ENCODE measurements around the gene DPAGT1.

Gene DPAGT1

DNA sequence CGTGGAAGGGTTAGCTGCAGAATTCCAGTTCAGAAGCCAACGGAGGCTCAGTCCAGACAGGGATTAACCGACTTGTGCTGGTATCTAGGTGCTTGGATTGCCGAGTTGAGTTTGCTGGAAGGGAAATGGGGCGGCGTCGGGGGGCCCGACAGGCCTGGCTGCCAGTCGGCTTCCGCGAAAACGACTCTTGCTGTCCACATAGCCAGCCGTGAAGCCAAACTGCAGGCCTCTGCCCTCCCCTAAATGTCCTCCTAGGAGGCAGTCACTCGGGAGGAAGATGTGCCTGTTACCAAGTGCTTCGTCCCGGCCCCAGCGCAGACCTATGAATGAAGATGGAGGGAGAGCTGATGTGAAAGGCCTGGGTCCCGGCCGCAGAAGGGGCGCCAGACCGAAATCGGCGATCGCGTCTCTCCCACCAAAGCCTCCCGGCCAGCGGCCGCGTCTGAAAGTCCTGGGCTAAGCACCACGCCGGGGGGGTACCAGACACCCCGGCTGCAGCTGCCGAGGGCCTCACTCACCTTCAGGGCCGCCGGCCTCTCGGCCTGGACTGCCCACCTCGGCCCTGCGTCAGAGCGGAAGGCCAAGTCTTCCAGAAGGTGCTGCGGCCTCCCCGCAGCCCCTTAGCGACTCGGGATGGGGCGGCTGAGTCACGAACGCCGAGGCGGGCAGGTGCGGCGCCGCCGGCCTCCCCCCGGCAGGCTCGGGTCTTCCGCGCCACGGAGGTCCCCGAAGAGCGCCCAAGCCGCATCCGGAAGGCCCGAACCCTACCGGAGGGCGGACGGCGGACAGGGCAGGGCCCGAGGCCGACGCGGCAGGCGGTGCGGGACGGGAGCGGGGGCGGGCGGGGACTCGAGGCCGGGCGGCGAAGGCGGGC, 7.5 kb downstream of the DPAGT1 start:
- TF ChIP-seq, protein P1, sequence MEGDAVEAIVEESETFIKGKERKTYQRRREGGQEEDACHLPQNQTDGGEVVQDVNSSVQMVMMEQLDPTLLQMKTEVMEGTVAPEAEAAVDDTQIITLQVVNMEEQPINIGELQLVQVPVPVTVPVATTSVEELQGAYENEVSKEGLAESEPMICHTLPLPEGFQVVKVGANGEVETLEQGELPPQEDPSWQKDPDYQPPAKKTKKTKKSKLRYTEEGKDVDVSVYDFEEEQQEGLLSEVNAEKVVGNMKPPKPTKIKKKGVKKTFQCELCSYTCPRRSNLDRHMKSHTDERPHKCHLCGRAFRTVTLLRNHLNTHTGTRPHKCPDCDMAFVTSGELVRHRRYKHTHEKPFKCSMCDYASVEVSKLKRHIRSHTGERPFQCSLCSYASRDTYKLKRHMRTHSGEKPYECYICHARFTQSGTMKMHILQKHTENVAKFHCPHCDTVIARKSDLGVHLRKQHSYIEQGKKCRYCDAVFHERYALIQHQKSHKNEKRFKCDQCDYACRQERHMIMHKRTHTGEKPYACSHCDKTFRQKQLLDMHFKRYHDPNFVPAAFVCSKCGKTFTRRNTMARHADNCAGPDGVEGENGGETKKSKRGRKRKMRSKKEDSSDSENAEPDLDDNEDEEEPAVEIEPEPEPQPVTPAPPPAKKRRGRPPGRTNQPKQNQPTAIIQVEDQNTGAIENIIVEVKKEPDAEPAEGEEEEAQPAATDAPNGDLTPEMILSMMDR (IDR thresholded peaks at IDR 0.05; ENCODE audit: borderline replicate concordance, insufficient read depth, low read depth, low read length) = no peak
- peak overlapping the region; percentile 78 for H3K4me3 ChIP-seq (ENCODE audit: low read depth, low read length)

DNA sequence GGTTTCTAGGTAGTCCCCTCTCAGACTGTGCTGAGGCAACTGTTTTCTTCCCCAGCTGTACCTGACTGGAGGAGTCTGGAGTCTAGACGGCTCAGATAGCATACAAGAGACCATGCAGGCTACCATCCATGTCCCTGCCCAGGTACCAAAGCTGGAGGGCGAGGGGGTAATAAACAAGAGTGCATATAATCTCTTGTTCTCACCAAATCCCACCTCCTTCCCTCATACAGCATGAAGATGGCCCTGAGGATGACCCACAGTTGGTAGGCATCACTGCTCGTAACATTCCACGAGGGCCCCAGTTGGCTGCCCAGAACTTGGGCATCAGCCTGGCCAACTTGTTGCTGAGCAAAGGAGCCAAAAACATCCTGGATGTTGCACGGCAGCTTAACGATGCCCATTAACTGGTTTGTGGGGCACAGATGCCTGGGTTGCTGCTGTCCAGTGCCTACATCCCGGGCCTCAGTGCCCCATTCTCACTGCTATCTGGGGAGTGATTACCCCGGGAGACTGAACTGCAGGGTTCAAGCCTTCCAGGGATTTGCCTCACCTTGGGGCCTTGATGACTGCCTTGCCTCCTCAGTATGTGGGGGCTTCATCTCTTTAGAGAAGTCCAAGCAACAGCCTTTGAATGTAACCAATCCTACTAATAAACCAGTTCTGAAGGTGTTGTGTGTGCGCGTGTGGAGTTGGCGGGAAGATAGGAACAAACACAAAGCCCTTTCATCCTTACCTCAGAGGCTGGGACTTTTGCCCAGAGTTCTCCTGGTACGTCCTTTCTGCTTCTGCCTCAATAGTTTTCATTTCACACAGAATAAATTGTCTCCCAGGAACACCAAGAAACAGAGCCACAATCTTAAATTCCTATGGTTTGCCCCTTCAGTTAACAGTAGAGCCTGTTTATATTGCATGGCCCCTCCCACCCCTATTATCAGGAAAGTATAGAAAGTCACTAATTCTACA, 8.5 kb downstream of the DPAGT1 start:
- peak overlapping the region; percentile 78 for H3K4me3 ChIP-seq (ENCODE audit: low read depth, low read length)
- TF ChIP-seq, protein P1 (IDR thresholded peaks at IDR 0.05; ENCODE audit: borderline replicate concordance, insufficient read depth, low read depth, low read length) = no peak

DNA sequence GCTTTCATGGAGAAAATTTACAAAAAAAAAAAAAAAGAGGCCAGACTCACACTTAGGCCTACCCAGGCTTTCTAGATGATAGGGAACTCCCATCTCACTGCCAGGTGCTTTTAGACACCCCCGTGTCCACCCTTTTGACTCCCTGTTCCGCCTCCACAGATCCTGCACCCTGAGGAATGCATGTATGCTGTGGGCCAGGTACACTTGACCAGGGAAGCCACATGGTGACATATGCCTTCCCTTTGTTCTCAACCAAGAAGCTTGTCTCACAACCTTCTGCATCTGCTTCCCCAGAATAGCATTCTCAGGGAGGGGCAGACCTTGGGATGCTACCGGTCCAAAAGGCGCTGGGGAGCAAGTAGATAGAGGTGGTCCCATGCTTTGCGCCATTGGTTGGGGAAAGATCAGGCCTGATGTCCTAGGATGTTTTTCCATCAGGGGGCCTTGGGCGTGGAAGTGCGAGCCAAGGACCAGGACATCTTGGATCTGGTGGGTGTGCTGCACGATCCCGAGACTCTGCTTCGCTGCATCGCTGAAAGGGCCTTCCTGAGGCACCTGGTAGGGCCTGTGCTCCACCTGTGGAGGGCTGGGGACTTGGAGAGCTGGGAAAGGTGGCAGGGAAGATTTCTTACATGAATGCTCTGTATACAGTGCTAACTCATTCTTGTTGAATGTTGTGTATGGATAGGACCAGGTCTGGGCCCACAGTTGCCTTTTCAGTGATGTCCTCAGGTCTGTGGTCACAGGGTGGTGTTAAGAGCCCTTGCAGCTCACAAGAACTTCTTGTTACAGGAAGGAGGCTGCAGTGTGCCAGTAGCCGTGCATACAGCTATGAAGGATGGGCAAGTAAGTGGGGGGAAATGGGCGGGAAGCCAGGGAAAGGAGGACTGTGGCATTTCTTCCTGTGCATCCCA, 9.4 kb downstream of the DPAGT1 start:
- TF ChIP-seq, protein P1 (IDR thresholded peaks at IDR 0.05; ENCODE audit: borderline replicate concordance, insufficient read depth, low read depth, low read length) = no peak
- no peak overlapping the region for H3K4me3 ChIP-seq (ENCODE audit: low read depth, low read length)

DNA sequence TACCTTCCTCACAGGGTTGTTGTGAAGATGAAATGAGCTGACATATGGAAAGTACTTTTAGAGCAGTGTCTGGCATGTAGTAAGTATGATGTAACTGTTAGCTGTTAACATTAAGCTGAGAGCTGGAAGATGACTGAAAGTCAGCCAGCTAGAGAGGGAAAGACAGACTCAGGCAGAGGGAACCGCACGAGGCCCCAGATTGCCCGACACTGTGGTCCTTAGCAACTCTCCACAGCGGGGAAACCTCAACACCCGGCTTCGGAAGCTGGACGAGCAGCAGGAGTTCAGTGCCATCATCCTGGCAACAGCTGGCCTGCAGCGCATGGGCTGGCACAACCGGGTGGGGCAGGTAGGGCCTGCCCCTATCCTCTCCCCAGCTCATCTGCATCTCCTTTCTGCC, 10.5 kb downstream of the DPAGT1 start:
- TF ChIP-seq, protein P1 (IDR thresholded peaks at IDR 0.05; ENCODE audit: borderline replicate concordance, insufficient read depth, low read depth, low read length) = no peak
- H3K4me3 ChIP-seq (ENCODE audit: low read depth, low read length) = no peak overlapping the region

DNA sequence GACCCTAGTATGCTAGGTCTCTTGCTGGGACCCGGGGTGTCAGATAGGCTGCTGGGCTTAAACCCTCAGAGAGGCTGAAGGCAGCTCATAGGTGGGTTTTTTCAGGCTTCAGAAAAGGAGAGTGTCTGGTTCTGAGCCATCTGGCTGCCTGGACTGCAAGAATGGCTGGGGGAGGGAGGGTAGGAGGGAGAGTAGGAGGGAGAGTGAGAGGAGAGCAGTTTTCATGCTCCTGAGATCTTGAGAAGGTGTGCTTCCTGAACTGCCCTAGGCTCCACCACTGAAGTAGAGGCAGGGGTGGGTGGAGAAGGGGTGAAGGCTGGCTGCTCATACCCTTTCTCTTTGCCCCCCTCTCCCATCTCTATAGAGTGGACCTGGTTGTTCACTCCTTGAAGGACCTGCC, 12.3 kb downstream of the DPAGT1 start:
- TF ChIP-seq, protein P1 (IDR thresholded peaks at IDR 0.05; ENCODE audit: borderline replicate concordance, insufficient read depth, low read depth, low read length) = no peak
- no peak overlapping the region for H3K4me3 ChIP-seq (ENCODE audit: low read depth, low read length)

DNA sequence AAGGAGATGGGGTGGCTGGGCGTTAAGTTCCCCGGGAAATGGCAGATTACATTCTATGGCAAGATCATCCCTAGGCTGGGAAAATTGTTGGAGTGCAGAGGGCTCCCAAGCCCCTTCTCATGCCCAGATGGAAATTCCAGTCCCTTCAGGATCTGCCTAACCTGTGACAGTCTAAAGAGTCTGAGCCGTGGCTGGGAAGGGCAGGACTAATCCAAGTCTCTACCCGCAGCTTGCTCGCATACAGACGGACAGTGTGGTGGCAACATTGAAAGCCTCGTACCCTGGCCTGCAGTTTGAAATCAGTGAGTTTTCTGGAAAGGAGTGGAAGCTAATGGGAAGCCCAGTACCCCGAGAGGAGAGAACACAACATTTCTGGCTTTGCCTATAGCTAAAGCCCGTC, 13.2 kb downstream of the DPAGT1 start:
- TF ChIP-seq, protein P1 (IDR thresholded peaks at IDR 0.05; ENCODE audit: borderline replicate concordance, insufficient read depth, low read depth, low read length) = no peak
- no peak overlapping the region for H3K4me3 ChIP-seq (ENCODE audit: low read depth, low read length)
